Activated CD8-positive, alpha-beta memory T cell treated with anti-CD3 and anti-CD28 coated beads for 36 hours (primary cell): ENCODE results near the gene FBXL14. TPM values are rescaled to one million over a fixed set of nuclear protein-coding genes. Genes with fewer than 3 reads are reported as not detected.
"Not testable (repeated sequence)": the region's sequence is repeated elsewhere in the genome, so short reads cannot be mapped to it uniquely, and the experiment has no call there.

Experiments
- CTCF ChIA-PET: fragments of 350-600 bp; sonication (Branson Sonifier 250); formaldehyde crosslinking; loops from one replicate; lab custom pipeline; 2021; ENCODE audit warnings: antibody characterized with exemption; lab: Charles Lee
- POLR2A ChIA-PET: fragments of 350-600 bp; sonication (Branson Sonifier 250); formaldehyde crosslinking; loops from one replicate; lab custom pipeline; 2021; ENCODE audit warnings: antibody characterized with exemption; lab: Charles Lee
- total RNA-seq, 2 experiments: library from RNA; stranded (reverse); gene quantifications; one replicate each; pipeline ENCODE4 v1.2.3, GENCODE V29; 2021

FBXL14 gene
- total RNA-seq, 2 experiments from 2014 or later, result 21.4 to 21.8 TPM

DNA sequence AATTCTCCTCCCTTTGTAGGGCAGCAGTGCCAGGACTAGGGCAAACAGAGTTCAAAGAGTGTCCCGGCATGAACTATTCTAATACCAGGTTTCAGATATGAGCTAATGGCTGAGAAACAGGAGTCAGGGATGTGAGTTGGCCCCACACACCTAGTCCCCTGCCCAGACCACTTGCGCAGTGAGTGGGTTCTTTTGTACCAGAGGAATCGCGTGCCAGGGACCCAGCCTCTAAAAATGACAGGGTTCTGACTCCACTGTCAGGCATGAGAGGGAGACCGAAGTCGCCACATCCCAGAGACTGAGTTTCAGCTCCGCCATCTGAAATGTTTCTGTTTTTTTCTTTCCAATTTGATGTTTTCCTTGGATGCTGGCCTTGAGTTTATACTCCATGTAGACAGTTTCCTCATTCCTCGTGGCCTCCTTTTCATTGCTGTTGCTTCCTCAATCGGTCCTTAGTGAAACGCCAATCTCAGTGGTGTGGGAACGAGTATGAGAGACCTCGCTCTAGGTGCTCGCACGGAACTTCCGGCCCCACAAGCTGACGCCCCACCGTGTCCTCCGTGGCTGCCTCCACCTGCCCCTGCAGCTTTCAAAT, 31.5 kb downstream of the FBXL14 start:
- POLR2A ChIA-PET, result no interaction called here
- CTCF ChIA-PET, result interaction anchor here (0.7 to 1.0 kb wide), 2 partner anchors 21 to 271 kb away, joined by 3 read pairs; no protein-coding TSS in a partner anchor

DNA sequence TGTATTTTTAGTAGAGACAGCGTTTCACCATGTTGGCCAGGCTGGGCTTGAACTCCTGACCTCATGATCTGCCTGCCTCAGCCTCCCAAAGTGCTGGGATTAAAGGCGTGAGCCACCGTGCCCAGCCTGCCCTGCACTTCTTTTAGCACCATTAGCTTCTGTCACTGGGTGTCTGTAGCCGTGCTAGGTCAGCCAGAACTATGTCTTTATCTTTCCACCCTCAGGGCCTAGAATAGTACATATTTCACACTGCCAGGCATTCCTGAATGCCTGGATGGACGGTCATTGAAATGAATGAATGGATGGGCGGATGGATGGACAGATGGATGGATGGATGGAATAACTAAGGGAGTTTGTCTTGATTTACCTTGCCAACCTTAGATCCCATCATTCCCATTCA, 33.7 kb downstream of the FBXL14 start:
- ChIA-PET CTCF (no interaction called here), POLR2A (no interaction called here)

DNA sequence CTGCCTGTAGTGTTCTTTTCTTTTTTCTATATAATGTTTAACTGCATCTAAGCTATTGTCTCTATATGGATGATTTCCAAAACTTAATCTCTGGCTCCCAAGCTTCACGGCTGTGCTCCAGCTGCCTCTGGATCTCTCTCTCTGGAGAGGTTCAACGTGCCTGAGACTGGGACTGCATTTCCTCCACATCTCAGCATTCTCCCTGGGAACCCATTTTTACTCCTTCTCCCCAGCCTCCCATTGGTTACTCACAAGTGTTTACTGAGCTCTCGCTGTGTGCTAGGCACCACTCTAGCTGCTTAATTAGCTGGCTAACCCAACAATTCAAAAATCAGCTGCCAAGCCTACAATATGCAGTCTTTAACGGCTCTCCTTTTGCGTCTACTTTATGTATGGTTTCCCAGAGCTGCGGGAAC, 34.7 kb downstream of the FBXL14 start:
- POLR2A ChIA-PET, result no interaction called here
- CTCF ChIA-PET, result interaction anchor here (1.0 kb wide), 1 partner anchor 16 kb away, joined by 3 read pairs; no protein-coding TSS in a partner anchor

DNA sequence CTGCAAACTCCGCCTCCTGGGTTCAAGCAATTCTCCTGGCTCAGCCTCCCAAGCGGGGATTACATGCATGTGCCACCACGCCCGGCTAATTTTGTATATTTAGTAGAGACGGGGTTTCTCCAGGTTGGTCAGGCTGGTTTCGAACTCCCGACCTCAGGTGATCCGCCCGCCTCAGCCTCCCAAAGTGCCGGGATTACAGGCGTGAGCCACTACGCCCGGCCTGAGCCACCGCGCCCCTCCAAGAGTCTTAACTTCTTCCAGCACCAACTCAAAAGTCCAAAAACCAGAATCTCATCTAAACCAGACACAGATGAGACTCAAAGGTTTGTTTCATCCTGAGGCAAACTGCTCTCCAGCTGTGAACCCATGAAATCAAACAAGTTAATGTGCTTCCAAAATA, 36.3 kb downstream of the FBXL14 start:
- CTCF ChIA-PET, POLR2A ChIA-PET: not testable (repeated sequence)

DNA sequence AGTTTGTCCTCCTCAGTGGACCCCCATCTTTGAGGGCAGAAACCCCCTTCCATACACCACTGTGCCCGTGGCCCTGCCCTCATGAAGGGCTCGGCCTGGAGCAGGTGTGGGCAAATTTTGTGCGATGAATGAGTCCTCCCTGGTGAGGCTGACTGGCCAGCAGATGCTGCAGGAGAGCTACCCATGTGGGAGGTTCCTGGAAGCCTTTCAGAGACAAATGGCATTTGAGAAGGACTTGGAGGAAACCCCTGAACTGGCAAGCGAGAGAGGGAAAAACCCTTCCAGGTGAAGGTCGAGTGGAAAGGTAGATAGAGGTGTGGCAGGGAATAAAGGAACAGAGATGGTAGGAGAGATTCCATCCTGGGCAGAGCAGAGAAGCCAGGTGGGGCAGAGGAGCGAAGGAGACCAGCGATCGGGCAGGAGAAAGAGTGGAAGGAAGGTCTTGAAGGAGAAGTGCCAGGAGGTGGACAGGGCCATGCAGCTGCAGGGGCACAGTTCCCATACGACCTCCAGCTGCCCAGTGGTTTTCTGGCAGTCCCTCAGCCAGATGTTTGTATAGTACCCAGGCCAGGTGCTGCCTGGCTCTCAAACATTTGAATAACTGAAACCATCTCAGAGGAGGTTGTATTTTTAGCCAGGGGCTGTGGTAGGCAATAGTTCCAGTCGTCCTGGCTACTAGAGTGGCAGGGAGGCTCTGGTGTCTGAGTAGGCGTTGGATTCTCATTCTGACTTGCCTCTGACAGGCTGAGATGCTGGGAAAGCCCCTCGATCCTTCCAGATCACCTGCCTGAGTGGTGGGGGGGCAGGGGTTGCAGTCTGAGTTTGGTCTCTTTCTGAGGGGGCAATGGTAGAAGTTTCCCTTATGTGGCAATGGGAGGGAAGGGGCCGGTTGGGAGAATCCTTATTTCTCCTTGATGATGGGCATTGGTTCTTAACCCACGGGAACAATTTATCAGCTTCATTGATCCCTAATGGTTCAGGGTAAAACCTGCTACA, 40.1 kb downstream of the FBXL14 start:
- ChIA-PET POLR2A (no interaction called here), CTCF (interaction anchor here (0.7 to 1.3 kb wide), 3 partner anchors 29 to 1057 kb away, joined by 3 to 4 read pairs (median 4); no protein-coding TSS in a partner anchor)

DNA sequence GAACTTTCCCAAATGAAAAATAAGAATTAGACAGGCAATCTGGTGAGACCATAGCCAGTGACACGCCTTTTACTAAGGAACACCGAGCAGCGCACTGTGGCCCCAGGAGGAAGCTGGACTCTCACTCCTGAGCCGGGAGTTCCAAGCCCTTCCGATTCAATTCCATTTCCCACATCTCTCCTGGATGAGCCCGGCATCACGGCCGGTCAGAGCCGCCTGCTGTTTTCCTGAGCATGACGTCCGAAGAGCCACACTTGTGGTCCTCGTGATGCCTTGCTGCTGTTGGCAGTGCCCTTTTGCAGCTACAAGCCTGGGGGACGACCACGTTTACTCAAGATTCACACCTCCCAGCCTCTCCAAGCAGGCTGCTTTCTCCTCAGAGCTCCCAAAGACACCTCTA, 40.8 kb downstream of the FBXL14 start:
- ChIA-PET POLR2A (no interaction called here), CTCF (interaction anchor here (1.3 kb wide), 1 partner anchor 30 kb away, joined by 4 read pairs; no protein-coding TSS in a partner anchor)

- ChIA-PET CTCF (interaction anchor here (1.3 kb wide), 1 partner anchor 31 kb away, joined by 4 read pairs; no protein-coding TSS in a partner anchor), POLR2A (no interaction called here)
These were observed 41.4 kb downstream of the FBXL14 start for GRCh38 chr12:1552911-1553491.

GRCh38 chr12:1552171-1552570, 42.2 kb downstream of the FBXL14 start:
- ChIA-PET CTCF (no interaction called here), POLR2A (no interaction called here)

DNA sequence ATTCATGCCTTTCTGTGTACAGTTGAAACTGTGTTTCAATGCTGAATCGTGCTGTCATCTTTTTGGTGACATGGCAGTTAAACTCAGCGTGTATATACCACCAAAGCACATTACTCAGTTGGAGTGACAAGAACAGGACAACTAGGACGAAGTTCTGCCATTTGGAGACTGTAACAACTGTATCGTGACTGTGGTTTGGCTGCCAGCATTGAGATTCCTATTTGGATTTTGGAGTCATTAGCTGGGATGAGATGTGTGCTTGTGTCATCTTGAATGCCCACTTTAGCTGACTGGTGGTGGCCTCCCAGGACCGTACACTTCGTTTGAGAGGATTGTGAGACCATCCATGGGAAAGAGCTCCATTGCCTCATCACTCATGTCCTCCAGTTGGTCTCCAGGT, 42.9 kb downstream of the FBXL14 start:
- CTCF ChIA-PET, result no interaction called here

GRCh38 chr12:1546931-1547640, 47.3 kb downstream of the FBXL14 start:
- ChIA-PET POLR2A (no interaction called here), CTCF (interaction anchor here (1.5 kb wide), 1 partner anchor 11 kb away, joined by 3 read pairs; no protein-coding TSS in a partner anchor)

More for the DNA sequence above, 42.9 kb downstream of the FBXL14 start:
- POLR2A ChIA-PET, result no interaction called here

DNA sequence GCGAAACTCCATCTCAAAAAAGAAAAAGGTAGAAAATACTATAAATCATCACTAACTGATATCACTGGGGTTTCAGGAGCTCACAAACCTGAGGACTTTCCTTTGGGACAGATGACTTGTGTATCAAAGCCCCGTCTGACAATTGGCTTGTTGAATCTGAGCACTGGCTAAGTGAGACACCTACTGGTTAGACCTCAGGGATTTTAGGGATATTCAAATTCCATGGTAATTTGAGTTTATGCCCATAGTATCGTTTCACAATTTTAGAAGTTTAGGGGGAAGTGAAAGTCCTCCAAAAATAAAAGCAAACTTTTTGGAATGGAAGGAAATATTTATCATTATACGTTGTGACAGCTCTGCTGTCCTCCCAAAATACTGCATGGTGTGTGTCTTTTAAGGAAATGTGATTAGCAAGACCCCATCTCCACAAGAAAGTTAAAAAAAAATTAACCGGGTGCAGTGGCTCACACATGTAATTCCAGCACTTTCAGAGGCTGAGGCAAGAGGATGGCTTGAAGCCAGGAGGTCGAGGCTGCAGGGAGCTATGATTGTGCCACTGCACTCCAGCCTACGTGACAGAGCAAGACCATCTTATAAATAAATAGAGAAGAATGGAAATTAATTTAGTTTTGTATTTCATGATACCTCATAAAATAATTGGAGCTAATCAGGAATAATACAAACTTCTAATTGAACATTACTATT, 49.2 kb downstream of the FBXL14 start:
- CTCF ChIA-PET, result interaction anchor here (1.7 kb wide), 1 partner anchor 427 kb away, joined by 5 read pairs; no protein-coding TSS in a partner anchor
- POLR2A ChIA-PET, result interaction anchor here (0.7 kb wide), 1 partner anchor 196 kb away, joined by 3 read pairs; no protein-coding TSS in a partner anchor

DNA sequence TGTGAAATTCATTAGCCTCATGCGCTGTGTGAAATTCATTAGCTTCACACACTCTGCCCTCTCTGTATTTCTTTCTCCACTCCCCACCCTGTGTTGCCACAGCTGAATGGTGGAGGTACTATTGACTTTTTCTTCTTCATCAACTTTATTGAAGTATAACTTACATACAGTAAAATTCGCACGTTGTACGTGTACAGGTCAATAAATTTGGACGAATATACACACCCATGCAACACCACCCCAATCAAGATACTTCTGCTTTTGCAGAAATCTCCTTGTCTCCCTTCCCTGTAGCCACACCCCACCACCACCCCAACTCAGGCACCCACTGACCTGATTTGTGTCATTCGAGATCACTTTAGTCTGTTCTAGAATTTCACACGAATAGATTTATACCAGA, 51.8 kb downstream of the FBXL14 start:
- ChIA-PET CTCF (no interaction called here), POLR2A (no interaction called here)

DNA sequence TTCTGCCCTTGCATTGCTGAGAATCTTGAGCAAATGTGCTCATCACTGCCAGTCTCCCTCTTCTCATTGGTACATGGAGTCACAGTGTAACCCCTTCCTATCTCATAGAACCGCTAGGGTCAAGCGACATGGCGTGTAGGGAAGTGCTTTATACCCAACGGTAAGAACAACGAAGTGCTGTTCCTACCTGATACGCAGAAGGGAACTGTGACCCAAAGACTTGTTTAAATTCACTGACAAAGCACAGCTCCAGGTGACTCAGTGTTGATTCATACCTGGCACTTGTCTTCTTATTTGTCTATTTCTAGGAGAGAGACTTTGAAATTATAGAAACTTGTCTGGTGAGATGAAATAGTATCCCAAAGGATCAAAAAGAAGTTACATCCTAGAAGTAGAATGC, 53.7 kb downstream of the FBXL14 start:
- POLR2A ChIA-PET, result no interaction called here

DNA sequence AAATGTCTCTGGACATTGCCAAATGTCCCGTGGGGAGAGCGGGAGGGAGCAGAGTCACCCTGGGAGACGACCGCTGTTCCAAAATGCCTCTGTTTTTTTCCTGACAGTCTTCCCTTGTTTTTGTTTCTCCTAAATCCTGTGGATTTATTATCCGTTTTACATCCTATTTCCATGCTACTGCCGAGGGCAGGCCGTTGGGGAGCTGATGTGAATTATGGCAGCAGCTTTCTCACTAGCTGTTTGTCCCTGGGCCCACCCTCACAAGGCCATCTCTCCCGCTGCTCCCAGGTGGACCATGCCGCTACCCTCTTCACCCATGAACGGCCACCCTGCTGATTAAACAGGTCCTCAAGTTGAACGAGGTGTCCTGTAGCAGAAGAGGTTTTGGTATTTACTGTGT, 55.2 kb downstream of the FBXL14 start:
- POLR2A ChIA-PET, result no interaction called here
- CTCF ChIA-PET, result interaction anchor here (1.1 kb wide), 1 partner anchor 422 kb away, joined by 3 read pairs; no protein-coding TSS in a partner anchor

More for the DNA sequence above, 53.7 kb downstream of the FBXL14 start:
- CTCF ChIA-PET, result no interaction called here

DNA sequence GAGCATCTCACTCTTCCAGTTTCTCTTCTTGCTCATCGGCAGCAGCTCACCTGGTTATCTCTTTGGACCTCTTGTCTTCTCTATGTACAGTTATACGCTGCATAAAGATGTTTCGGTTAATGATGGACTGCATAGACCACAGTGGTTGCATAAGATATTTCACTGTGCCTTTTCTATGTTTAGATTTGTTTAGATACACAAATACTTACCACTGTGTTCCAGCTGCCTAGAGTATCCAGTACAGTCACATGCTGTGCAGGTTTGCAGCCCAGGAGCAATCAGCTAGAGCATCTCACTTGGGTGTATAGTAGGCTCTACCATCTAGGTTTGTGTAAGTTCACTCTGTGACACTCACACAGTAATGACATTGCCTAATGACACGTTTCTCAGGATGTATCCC, 57.6 kb downstream of the FBXL14 start:
- CTCF ChIA-PET, result interaction anchor here (0.5 to 1.3 kb wide), 2 partner anchors 9 to 1025 kb away, joined by 3 to 4 read pairs; no protein-coding TSS in a partner anchor
- POLR2A ChIA-PET, result no interaction called here

DNA sequence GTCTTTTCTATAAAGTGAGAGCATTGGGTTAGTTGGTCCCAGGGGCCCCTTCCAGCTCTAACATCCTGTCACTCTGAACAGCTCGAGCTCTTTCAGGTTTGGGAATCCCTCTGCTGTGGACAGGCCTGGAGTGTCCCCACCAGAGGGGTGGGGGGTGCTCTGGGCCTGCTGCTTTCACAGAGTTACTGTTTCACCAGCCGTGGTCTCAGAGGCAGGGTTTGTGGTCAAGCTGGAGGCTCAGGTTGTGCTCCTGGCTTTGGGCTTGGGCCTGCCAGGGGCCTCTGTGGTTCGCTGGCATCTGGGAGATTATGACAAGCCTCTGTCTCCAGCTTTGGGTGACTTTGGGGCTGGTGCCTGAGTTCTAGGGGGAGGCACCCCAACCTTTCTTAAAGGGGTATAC, 59.6 kb downstream of the FBXL14 start:
- ChIA-PET POLR2A (no interaction called here), CTCF (interaction anchor here (1.1 to 1.3 kb wide), 2 partner anchors 49 to 416 kb away, joined by 3 to 4 read pairs; no protein-coding TSS in a partner anchor)

DNA sequence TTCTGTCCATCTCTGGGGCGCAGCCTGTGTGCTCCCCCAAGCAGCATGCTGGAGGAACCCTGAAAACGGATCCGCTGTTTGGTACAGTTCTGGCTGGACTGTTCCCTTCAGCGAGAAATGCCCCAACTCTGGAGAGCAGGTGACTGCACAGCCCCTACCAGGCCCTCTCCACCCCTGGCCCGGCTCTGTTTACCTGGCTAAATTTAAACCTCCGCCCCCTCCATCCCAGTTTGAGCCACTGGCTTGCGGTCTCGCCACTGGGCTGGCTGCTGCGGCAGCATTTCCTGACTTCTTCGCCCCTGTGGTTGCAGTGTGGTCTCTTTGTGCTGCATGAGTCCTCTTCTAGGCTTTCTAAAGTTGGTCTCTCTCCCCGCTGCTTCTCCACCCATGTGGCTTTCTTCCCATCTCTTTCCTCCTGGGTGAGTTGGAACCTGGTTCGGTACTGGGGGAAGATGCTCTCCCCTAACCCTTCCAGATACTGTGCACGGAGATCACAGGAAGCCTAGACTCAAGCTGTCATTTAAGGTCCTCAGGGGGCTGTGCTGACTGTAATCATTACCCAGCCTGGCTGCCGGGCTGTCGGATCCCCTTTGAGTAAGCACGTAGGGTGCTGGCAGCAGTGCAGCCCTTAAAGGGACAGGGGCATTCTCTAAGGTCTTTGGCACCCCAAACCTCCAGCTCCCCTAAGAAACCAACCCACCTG, 60.6 kb downstream of the FBXL14 start:
- ChIA-PET CTCF (interaction anchor here (0.6 to 1.3 kb wide), 3 partner anchors 49 to 255 kb away, joined by 3 to 4 read pairs (median 3); no protein-coding TSS in a partner anchor), POLR2A (no interaction called here)
